Measurements from ENCODE around the gene KLC1.

- no peak for TF ChIP-seq TCF7L2 (IDR thresholded peaks at IDR 0.05; ENCODE audit: low read depth, low read length)
- TF ChIP-seq YEATS2 (CRISPR knock-in tag; IDR thresholded peaks at IDR 0.05; ENCODE audit: borderline replicate concordance), result no peak
- TF ChIP-seq ZIK1 (CRISPR knock-in tag; IDR thresholded peaks at IDR 0.05; ENCODE audit: borderline replicate concordance, low read depth), result no peak
Observed at GRCh38 chr14:103740991-103741689, 112.1 kb downstream of the KLC1 start.

Data from HepG2 (cell line).